G401.6 (cell line): ENCODE results near the gene ANKRD35.

Source experiments
- FAIRE-seq: peaks from 2 replicates; lab custom pipeline; 2012; peaks lifted over from hg19 to GRCh38; lab: Jason Lieb, UNC

ANKRD35 gene

GRCh38 chr1:145895471-145895870, 9.8 kb upstream of the ANKRD35 start:
- FAIRE-seq, result no peak

- no peak for FAIRE-seq
Observed at GRCh38 chr1:145893306-145894055, 7.8 kb upstream of the ANKRD35 start.

GRCh38 chr1:145892486-145893087, 6.9 kb upstream of the ANKRD35 start:
- FAIRE-seq, result no peak

- FAIRE-seq, result peak; percentile 97
Observed at GRCh38 chr1:145891587-145892485, 6.2 kb upstream of the ANKRD35 start.

GRCh38 chr1:145891143-145891542, 5.5 kb upstream of the ANKRD35 start:
- FAIRE-seq, result no peak

GRCh38 chr1:145889722-145890121, 4.1 kb upstream of the ANKRD35 start:
- FAIRE-seq, result no peak

GRCh38 chr1:145887631-145888030, 2.0 kb upstream of the ANKRD35 start:
- no peak for FAIRE-seq

- FAIRE-seq, result no peak
Observed at GRCh38 chr1:145886816-145887215, 1.1 kb upstream of the ANKRD35 start.

GRCh38 chr1:145886390-145886789, 724 bp upstream of the ANKRD35 start:
- no peak for FAIRE-seq

- FAIRE-seq, result no peak
Observed at GRCh38 chr1:145884675-145885074, 991 bp downstream of the ANKRD35 start.

- no peak for FAIRE-seq
Observed at GRCh38 chr1:145879775-145880174, 5.9 kb downstream of the ANKRD35 start.

- FAIRE-seq, result no peak
Observed at GRCh38 chr1:145878724-145879123, 6.9 kb downstream of the ANKRD35 start.

GRCh38 chr1:145877923-145878486, 7.7 kb downstream of the ANKRD35 start:
- no peak for FAIRE-seq

GRCh38 chr1:145874646-145875045, 11.0 kb downstream of the ANKRD35 start:
- FAIRE-seq, result no peak

GRCh38 chr1:145871994-145872924, 13.4 kb downstream of the ANKRD35 start:
- FAIRE-seq, result no peak

- FAIRE-seq, result no peak
Observed at GRCh38 chr1:145868232-145868631, 17.4 kb downstream of the ANKRD35 start.

GRCh38 chr1:145863282-145864018, 22.2 kb downstream of the ANKRD35 start:
- no peak for FAIRE-seq

- FAIRE-seq, result no peak
Observed at GRCh38 chr1:145859491-145860023, 26.1 kb downstream of the ANKRD35 start.

- peak; percentile 85 for FAIRE-seq
Observed at GRCh38 chr1:145858901-145859490, 26.7 kb downstream of the ANKRD35 start, which contains the start of gene PIAS3. Gene PIAS3 (minus strand): TSS chr1:145859081. CDS start chr1:145858990, 91 bp downstream.
